Measurements from ENCODE around the gene ENPP3.

Gene ENPP3
- total RNA-seq = 0.61 to 1.9 reads per million in 2 donors

DNA sequence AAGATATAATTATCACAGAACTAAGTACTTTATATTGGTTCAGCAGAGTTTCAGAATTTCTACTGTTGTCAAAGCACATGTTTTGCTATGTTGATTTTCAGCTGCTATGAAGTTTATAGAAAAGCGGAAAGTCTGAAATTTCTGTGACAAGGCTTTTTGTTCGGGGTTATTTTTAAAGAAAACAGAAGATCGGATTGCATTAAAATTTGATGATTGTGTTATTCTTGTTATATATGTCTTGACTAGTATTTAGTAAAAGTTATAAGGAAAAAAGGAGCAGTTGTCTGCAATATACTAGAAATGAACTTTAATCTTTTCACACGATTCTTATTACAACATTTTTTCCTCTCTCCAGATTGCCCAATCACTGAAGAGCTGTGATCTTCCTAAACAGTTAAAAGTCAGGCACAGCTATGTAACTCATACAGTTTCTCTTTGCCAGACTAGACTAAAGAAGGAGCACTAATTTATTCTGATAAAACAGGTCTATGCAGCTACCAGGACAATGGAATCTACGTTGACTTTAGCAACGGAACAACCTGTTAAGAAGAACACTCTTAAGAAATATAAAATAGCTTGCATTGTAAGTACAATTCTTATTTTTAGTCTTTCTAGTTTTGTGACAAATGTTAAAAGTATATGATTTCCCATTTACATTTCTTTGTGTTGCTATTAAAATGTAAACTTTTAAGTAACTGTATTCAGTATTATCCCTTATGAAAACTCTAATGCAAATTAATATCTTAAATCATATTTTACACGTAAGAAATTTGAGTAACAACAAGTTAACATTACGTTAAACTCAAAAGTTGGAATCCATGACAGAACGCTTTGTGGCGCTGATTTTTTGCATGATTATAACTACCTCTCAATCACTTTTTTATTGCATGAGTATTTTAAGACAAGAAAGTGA lies at the start of gene ENPP3:
Gene ENPP3, plus strand, starts transcription at position 423 of the 913 bp plus-strand sequence. Its CDS starts 83 bp downstream, at position 506.
- DNase-seq = no peak

DNA sequence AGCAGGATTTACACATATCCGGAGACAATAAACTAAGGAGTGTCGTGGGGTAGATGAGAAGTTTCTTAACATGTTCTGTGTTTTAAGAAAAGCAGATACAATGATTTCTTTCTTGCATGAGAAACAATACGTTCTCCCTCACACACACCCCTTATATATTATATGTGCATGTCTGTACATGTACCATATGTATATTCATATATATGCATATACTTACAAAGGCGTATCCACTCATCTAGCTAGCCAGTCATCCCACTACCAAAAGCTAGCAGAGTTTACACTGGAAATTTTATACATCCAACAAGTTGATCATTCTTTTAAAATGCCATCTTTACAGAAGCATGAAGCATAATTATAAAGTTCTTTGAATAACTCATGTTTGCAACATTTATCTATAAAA lies 49.2 kb upstream of the ENPP3 start:
- no peak for DNase-seq

DNA sequence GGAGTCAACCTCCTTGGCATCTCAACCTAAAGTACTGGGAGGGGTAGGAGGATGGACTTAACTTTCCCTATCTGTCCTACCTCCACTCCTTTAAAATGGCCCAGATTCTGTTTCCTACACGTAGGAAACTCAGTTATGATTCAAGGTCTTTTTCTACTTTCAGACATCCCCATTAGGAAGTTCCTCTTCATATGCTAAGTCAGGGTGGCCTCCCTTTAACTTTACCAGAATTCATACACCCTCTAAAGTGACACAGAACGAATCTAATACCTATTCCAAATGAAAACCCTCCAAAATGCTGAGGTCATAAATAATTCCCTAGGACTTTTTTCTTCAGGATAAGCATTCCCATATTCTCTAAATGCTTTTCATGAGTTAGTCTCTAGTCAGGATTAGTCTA lies 48.5 kb upstream of the ENPP3 start:
- no peak for DNase-seq

DNA sequence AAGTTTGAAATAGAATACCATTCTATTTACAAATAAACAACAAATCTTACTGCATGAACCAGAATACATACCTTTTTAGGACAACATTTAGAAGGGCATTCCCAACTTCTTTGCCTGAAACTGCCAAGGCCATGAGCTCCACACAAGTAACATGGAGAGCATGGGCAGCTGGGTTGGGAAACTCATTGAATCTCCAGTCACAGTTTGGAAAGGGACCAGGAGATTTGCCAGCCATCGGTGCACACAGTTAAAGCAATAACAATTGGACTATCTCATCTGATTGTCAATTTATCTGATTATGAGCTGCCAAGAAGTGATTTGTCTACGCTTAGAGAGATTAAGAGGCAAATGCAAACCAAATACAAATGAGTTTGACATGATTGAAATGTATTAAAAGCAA lies 44.2 kb upstream of the ENPP3 start:
- DNase-seq = no peak

DNA sequence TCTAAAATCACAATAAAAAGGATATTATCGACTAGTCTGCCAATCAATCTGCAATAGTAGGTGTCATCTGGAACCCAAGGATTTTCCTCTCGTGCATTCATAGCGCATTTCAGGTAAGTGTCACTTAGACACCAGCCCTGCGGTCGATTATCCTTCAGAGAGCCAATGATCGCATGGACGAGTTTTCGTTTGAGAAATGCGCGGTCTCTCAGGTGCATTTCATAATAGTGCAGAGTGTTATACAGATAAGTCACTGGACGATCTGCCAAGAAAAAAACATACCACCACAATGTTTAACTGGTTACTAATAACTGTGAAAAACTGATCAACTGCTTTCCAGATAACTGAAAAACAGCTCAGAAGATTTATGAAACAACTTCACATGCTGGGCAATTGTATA lies 43.0 kb upstream of the ENPP3 start:
- DNase-seq = no peak

DNA sequence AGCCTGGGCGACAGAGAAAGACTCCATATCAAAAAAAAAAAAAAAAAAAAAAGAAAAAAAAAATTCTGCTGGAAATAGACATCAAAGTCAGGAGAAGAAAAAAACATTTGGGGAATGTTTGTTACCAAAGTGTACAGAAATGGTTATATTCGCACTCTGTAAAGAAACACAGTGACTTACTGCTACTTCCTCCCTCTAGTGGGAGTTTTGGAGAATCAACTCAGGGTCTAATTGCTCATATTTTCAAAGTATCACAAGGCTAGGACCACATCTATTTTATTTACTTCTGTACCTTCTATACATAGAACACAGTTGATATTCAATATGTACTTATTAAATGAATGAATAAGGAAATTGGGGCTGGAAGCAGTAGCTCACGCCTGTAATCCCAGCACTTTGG lies 39.7 kb upstream of the ENPP3 start:
- DNase-seq = no peak

DNA sequence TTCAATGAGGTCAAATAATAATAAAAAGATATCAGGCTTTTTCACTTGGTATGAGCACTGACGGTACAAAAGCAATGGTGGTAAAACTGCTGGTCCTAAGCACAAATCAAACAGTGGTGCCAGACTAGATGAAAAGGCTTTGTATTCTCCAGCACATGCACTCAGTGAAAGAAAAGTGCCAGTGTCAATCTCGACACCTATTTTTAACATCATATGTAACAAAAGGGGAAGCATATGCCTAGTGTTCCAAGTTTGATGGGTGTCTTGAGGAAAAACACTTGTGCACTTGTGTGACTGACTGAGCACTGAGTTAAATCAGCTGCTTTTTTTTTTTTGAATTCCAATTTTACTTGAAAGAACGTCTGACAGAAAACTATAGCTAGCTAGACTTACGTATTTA lies 36.4 kb upstream of the ENPP3 start:
- no peak for DNase-seq

DNA sequence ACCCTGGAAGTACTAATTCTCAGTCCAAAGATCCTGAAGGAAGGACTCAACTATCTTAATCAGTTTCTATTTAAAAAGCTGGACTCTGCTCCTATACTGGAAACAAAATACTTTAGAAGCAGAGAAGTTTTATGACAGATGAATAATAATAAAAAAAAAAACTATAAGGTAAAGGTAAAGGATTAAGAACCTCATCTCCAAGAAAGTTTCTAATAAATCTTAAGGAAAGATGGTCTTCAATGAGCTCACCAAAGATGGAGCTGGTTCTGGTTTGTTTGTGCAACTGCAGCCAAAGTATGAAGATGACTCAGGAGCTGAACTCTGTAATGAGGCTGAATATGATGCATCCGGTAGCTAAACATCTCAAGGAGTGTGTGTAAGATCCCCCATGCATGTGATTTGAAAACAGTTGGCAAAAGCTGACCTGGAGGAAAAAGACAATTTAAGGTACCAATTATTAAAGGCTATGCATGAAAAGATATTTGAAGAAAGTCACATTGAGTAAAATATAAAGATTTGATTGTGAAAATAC lies 34.3 kb upstream of the ENPP3 start:
- no peak for DNase-seq

DNA sequence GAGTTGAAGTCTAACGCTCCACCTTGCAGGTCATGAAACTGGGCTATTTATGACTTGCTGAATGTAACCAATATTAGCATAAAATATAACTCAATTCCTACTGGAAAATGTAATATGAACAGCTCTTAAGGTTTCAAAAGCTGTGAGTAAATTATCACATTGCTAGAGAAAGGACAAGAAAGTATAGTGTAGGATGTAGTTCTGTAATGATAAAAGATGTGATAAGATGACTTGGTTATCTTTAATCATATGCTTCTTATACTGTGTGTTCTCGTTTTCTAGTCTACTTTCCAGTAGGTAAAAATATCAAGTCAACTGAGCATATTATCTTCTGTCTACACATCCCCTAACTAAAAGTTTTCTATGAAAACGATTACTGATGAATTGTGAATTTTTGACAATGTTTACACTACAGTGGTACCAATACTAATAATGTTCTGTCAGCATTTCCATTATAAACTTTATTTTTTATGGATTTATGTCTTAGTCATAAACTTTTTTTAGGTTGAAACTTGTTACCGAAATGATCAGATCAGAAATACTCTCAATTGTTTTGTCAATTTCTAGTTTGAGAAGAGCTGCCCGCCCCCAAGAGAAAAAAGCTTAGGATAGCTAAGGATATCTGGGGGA lies 23.7 kb upstream of the ENPP3 start:
- DNase-seq = no peak

DNA sequence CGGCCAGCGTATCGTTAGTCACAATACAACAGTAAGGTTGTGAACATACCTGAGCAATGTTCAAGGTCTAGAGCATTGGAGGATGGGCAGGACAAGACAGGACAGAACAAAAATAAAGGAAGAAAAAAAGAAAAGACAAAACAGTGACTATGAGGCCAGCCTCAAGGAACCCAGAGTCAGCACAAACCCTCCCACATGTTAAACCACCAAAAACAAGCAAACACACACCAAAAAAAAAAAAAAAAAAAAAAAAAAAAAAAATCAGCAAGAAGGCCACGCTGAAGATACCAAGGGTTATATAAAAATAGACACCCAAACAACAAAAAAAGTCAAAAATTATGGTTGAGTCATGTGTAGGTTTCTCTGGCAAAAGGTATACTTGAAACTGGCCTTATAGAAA lies 21.8 kb upstream of the ENPP3 start:
- DNase-seq = no peak

DNA sequence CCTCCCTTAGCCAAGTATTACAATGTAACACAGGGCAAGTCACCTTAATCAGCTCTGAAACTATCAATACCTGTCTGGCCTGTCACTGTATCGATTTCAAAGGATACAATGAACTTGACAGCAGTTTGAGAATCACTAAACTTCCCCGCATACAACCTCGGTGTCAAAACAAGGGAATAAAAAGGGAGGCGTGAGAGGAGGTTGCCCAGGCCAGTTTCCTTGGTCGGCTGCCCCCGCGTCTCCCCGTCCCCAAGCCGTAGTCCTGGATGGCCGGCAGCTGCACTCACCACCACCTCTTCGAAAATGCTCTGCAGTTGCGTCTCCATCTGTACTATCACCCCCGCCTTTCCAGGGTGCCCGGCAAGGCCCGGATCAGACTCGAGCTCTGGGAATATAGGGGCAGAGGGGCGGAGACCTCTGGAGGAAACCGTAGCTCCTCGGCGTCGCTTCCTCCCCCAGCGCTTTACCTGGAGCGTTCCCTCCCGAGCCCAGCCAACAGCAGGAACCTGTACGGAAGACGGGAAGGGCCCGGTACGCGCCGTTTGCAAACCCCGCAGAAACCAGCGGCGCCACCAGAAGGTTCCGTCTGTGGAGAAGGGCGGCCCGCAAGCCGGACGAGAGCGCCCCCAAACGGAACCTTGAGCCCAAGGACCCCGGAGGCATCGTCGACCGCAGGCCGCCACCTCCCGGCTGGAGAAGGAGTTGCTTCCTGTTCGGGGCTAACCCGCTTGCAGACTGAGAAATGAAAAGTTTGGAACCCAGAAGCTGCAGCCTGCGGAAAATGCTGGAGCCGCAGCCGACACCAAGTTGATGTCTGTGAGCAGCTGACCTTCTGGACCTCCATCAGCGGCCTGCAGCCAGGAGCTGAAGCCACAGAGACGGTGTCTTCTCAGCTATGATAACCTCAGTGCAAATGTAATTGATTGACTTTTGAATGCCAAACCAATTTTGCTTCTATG lies 9.1 kb upstream of the ENPP3 start, which contains the start of gene MED23:
Gene MED23, minus strand, starts transcription at position 519 of the 959 bp plus-strand sequence. Its CDS starts 193 bp downstream, at position 326.
- peak; percentile 85 for DNase-seq

DNA sequence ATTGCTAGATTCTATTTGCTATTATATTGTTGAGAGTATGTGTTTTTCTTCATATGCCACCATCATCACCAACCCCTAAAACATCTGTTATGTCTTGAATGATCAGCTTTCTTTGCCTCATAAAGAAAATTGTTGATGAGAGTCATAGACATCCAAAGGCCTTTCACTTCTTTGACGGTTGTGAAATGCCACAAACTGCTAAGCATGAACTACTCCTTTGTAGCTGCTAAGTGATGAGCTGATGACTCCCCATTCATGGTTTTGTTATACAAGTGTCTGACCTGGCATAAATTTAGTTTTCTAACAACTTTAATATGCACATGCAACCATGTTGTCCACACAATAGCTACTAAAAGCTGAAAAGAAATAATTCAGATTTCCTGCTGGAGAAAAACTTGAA lies 8.4 kb upstream of the ENPP3 start:
- no peak for DNase-seq

DNA sequence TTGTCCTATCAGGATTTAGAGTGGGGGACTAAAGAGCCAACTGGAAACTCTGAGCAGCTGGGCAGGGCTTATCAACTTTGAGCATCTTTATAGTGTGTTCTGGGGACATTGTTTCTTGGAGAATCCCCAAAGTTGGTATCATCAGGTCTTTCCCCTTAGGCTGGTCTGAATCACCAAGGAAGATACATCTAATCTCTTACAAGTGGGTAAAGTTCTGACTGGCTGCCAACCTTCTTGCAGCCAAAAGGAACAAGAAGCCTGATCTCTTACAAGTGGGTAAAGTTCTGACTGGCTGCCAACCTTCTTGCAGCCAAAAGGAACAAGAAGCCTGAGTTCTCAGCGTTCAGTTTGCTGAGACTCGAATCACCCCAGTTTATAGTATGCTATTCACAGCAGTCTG lies 7.5 kb upstream of the ENPP3 start:
- no peak for DNase-seq

DNA sequence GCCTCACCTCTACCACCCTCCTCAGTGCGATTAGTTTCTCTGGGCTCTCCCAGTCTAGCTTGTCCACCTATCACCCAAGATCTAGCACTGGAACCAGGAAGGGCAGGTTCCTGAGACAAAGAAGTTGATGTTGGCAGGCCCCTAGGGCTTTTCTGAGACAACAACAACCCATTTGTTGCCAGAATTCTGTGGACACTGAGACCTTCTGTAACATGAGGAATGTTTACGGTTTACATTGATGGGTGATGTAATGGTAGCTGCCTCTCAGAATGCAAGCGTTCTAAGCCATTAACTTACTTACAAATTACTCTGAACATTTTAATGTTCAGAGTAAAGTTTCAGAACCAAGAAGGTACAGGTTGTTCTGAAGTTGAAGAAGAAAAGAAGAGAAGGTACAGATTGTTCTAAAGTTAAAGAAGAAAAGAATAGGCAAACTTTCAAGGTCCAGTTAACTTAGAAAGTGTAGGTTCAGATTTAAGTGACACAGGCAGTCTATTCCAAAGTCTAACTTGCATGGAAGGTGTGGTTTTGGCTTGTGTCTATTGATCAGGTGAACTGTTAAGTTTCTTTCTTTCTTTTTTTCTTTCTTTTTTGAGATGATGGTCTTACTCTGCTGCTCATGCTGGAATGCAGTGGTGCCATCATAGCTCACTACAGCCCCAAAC lies 5.3 kb upstream of the ENPP3 start:
- no peak for DNase-seq

DNA sequence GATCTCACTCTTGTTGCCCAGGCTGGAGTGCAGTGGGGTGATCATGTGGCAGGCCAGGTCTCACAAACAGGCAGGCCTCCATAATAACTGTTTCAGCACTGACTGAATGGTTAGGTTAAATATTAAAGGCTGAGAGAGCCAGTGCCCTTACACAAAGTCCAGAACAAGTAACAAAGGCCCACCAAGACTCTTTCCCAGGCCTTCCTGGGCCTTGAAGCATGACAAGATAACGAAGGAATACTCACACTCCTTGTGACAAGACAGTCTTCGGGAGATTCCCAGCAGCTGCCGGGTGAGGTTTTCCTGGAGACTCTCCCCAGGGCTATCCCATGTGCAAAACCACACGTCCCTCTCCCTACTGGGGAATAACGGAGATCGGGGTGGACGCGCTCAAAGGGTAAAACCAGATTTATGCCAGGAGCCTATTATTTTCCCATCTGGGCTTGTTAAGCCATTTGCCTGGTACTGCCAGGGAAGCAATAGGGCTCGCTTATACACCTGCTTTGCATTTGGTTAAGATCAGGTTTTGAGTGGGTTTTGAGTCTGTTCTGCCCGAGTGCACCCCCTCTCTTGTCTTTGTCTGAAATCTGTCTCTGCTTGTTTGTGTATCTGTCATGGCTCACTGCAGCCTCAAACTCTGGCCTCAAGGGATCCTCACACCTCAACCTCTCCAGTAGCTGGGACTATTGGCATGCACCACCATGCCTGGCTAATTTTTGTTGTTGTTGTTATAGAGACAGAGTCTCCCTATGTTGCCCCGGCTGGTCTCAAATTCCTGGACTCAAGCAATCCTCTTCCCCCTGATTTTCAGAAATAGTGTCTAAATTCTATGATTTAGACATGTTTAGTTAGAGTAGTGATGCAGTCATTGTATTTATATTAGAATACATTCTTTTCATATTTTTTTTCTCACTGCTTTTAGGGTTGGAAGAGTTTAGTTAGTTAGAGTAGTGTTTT lies 1.4 kb upstream of the ENPP3 start:
- no peak for DNase-seq

DNA sequence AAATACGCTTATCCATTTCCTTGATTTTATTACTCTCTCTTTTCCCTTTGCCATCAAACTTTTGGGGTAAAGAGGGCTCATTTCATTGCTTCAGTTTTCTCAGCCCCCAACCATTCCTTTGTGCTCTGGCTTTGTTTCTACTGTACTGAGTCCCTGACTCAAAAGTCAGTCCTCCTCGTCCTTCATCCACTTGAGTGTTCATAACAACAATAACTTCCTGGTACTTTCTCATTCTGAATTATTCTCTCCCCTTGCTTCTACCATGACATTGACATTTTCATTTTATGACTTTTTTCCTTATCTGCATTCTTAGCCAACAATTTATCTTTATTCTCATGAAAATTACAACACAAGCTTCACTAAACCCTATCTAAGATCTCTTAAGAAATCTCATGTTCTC lies 911 bp downstream of the ENPP3 start:
- no peak for DNase-seq

DNA sequence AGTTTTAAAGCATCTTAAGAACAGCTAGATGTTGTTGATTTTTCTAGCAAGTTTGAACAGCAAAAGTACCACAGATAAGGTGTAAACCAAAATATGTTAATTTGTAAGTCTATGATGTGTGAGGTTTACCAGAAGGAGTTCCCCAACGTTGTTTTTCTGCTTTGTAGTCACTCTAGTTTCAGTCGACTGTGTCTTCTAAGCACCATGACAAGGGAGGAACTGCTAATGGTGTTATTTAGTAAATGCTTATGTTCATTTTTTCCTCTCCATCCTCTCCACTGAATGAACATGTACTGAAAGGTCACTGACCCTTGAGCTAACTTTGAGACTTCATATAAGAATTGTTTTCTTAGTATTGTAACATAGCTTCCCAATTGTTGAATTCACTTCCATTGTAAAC lies 3.0 kb downstream of the ENPP3 start:
- no peak for DNase-seq

DNA sequence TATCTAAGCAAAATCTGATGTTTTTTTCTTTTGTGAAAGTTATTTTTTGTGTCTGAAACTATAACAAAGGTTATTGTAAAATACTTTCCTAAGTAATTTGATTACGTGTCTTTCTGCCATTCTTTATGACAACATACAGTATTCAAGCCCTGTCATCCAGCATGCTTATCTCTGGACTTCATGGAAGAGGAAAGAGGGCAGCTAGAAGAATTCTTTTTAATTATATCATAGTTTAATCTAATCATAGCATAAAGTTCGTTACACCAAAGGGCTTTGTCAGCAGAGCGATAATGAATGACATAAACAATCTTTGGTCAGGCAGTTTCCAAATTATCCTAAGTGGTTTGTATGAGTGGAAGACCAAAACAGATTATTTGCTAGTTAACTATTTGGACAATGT lies 3.5 kb downstream of the ENPP3 start:
- DNase-seq = no peak

DNA sequence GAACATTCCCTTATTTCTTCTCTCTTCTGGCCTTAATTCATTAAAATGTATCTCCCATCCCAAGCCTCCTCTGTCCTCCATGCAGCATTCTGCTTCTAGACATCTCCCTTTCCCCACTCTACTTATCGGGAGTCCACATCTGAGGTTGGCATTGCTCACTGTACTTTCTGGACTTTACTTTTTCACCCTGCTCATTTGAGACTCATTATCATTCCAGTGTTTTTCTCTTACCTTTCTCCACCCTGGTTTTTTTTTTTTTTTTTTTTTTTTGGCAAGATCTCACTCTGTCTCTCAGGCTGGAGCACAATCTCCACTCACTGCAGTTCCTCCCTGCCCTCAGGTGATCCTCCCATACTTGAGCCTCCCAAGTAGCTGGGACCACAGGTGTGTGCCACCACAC lies 4.5 kb downstream of the ENPP3 start:
- no peak for DNase-seq

DNA sequence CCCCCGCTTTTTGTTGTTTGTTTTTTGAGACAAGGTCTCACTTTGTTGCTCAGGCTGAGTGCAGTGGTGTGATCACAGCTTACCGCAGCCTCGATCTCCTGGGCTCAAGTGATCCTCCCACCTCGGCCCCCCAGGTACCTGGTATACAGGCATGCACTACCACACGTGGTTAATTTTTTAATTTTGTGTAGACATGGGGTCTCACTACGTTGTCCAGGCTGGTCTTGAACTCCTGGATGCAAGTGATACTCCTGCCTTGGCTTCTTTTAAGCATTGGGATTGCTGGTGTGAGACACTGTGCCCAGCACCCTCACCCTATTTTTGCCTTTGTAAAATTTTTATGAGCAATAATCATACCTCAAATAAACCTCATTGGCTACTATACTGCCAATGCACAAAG lies 5.5 kb downstream of the ENPP3 start:
- DNase-seq = no peak
